NCI-H774 (cell line): ENCODE measurements around the gene TMEM179.
"Not testable (repeated sequence)": the region's sequence is repeated elsewhere in the genome, so short reads cannot be mapped to it uniquely, and the experiment has no call there.

Experiments used
- DNase-seq: peaks from one replicate; lab custom pipeline; 2025; lab: John Stamatoyannopoulos, UW

The TMEM179 gene

DNA sequence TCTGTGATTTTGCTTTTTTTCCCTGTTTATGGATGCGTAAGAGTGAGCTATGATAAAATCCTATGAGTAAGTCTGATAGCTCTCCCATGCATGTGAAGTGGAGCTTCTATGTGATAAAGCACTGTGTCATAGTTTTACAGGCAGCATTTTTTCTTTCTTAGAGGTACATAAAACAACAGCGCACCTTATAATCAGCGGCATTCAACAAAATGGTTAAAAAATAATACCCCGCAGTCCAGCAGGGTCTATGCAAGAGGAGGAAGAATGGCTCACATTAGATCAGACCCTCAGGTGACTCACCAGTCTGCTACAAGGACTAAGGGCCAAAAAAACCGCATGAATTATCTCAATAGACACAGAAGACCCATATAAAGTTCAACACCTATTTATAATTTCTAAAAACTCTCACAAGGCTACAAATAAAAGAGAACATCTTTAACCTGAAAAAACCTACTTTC, 33.0 kb upstream of the TMEM179 start:
- DNase-seq, result no peak

DNA sequence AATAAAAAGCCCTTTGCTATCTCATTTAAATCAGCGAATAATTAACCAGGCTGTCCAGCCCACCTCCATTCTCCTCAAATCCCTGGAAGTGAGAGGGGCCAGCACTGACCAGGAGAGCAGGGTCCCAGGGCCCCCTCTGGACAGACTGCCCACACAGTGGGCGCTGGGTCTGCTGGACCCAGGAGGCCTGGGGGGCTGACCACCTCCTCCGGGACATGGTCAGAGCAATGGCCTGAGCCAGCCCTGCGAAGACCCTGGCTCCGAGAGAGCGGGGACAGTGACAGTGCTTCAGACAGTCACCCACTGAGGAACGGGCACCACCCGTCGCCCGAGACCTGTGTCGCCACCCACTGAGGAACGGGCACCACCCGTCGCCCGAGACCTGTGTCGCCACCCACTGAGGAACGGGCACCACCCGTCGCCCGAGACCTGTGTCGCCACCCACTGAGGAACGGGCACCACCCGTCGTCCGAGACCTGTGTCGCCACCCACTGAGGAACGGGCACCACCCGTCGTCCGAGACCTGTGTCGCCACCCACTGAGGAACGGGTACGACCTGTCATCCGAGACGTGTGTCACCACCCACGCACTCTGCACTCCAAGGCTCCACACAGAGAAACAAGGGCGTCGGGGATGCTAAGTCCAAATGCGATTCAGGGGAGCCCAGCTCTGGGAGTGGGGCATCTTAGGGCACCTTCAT, 32.4 kb upstream of the TMEM179 start:
- DNase-seq, result not testable (repeated sequence)

DNA sequence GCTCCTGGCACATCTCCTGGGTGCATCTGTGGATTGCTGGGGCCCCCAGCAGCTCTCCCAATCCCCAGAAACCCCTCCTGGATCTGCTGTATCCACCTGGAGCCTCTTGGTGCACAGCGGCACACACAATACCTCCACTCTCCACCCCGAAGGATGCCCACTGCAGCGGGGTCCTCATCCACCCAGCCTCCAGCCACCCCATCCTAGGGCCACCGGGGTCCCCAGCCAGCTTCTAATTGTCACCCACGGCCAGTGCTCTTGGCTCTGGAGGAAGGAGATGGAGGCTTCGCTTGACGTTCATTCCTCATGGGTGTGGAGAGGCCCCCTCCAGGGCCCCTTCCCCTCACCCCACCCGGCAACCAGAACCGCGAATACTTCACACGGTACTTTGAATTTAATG, 31.6 kb upstream of the TMEM179 start:
- DNase-seq, result no peak

DNA sequence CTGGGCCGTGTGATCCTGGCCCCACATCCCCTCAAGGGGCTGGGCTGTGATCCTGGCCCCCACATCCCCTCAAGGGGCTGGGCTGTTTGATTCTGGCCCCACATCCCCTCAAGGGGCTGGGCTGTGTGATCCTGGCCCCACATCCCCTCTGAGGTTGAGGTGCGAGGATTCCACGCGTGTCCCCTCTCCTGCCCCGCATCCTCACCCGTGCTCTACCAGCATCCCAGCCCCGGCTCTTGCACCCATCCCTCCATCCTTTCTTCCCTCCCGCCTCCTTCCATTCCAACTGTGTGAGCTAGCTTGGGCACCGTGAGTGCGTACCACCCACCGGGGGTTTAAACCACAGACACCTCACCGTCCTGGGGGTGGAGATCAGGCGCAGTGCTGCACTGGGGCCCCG, 31.1 kb upstream of the TMEM179 start:
- DNase-seq, result no peak

DNA sequence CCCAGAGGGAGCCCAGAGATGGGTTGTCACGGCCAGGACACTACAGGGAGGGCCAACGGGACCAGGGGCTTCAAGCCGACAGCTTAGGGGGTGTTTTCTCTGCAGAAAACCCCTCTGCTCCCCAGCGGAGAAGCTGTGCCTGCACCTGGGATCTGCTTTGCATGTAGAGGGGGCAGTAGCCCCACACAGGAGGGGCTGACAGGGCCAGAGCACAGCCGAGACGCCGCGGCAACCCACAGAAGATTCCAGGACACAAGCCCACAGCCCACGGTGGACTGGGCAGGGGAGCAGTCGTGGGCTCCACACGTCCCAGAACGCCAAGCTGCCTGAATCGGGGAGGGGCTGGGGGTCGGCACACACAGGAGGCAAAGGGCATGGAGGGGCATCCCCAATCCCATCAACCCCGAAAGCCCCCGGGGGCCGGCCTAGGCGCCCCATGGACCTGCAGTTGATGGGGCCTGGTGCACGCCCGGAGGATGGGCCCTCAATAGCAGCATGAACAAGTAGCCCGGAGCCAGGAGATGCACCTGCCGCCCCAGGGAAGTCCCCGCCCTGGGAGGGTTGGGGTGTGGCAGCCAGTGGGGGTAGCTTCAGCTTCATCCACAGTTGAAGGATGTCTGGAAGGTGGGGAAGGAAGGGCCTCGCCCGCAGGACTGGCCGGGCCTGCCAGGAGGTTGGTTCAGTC, 30.5 kb upstream of the TMEM179 start:
- DNase-seq, result no peak

DNA sequence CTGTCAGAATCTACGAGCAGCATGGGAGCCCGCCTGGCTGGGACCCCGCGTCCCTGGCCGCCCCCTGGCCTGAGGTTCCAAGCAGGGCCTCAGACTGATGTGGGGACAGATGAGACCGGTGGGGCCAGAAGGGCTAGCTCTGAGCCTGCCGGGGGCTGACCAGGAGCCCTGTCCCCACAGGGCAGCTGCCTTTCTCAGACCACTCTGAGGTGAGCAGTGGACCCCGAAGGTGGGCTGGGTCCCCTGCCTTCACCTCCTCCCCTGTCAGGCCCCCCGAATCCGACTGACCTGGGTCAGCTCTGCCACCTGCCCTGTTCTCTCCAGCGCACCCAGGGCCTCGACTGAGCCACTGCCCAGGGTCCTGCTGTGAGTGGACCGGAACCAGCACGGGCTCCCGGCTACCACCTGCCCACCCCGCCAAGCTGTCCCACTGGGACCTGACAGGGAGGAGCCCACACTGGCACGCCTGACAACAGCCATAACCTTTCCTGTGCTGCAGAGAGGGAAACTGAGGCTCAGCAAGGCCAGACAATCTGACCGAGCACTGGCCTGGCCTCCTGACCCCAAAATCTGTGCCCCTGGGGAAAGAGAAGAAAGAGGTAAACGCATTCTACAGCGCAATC, 29.7 kb upstream of the TMEM179 start:
- no peak for DNase-seq

DNA sequence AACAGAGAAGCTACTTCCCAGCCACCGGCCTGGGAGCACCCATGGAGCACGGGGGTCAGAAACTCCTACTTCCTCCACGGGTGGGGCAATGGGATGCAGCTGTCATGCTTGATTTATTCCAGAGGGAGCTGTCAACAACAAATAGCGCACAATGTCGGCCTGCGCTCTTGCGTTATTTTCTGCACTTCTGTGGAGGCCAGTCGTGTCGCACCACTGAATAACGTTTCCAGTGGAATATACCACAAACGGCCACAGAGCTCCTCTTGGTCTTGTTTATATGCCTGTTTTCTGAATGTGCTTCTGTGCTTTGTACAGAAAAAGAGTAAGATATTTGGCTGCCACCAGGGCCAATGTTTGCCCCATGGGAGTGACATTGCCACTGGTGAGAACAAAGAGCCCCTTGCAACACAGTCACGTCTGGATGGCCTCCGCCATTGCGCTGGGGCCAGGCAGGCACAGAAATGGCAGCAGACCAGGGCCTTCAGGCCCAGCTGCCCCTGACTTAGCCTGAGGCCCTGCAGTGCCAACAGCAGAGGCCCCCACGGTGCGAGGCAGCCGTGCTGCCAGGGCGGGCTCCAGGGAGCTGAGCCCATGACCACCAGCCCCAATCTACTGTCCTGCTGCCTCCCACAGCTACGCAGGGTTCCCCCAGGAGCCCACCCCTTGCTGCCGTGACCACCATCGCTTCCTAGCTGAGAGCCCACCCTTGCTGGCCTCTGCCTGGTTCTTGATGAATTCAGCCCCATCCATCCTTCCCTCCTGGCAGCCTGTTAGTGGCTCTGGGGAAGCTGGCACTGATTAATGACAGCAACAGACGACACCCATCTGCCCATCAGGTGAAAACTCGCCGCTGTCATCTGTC, 28.9 kb upstream of the TMEM179 start:
- no peak for DNase-seq

DNA sequence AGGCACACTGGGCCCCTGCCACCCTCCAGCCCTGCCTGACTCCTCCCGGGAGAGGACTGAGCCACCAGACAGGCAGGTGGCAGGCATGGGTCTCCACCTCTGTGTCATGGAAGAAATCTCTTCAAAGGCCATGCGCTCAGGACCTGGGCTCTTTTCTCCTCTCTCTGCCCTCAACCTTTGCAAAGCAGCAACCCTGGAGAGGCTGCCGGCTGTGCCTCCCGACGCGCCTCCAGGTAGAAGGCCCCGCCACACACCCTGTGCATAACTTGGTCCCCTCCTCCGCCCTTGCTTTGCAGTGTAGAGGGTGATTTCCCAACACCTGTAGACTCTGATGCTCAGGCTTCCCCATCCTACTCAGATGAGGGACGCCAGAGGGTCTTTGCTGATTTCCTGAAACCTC, 28.2 kb upstream of the TMEM179 start:
- no peak for DNase-seq

DNA sequence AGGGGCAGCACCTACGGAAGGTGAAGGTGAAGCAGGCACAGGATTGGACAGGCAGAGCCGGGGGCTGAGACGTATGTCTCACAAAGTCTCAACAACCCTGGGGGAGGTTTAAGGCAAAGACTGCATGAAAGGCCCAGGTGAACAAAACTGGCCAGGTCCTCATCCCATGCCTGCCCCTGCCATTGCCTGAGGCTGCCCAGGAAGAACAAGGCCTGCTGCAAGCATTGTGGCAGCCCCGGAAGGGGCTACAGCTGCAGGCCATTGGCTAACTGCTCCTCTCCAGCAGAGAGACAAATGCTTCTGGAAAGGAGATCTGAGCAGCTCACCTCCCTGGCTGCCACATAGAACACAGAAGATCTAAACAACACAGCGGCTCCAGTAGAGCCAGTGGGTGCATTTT, 20.4 kb upstream of the TMEM179 start:
- DNase-seq, result no peak

DNA sequence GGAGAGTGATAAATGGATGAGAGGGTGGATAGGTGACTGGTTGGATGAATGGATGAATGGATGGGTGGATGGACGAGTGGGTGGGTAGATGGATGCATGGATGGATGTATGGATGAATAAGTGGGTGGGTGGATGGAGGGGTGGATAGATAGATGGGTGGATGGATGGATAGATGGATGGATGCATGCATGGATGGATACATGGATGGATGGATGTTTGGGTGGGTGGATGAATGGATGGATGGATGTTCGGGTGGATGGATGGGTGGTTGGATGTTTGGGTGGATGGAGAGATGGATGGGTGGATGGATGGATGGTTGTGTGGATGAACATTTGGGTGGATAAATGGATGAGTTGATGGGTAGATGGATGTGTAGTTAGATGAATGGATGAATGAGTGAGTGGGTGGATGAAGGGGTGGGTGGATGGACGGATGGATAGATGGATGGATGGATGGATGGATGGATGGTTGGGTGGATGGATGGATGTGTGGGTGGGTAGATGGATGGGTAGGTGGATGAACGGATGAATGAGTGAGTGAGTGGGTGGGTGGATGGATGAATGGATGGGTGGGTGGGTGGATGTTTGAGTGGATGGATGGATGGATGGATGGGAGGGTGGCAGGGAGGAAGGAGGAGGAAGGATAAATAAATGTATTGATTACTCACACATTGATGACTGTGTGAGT, 9.7 kb upstream of the TMEM179 start:
- no peak for DNase-seq

DNA sequence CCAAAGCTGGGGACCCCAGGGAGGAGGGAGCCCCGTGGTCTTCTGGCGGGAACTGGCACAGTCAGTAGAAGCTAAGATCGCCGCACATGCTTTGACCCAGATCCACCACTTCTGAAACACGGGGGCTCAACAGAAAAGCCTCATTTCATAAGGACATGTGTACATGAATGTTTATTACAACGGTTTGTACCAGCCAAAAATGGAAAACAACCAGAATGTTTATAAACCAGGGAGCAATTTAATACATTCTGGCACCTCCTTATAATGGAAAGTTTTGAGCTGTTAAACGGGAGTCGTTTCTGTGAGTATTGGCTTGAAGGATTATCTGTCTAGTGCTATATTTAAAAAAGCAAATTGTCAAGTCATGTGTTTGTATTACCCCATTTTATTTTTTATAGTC, 7.3 kb upstream of the TMEM179 start:
- no peak for DNase-seq

DNA sequence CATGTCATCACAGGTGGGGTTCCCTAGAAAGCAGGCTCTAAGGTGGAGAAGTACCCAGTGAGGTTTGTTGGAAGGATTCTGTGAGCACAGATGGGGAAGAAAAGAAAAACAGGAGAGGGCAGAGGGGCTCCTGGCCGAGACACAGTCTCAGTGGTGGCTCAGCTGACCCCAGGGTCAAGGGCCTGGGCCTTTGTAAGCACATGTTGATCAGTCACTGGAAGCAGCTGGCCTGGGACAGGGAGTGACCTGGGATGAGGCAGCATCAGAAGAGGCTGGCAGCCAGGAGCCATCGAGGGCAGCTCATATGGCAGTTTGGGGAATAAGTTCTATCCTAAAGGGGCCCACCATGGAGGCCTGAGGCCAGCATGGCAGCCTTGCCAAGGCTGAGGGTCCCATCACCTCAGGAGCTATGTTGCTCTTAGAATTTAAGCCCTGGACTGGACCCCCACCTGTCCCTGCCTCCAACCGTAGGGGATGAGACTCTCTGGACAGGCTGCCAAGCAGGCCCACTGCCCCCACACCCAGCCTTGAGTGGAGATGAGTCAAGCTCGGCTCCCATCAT, 6.3 kb upstream of the TMEM179 start:
- DNase-seq, result no peak

DNA sequence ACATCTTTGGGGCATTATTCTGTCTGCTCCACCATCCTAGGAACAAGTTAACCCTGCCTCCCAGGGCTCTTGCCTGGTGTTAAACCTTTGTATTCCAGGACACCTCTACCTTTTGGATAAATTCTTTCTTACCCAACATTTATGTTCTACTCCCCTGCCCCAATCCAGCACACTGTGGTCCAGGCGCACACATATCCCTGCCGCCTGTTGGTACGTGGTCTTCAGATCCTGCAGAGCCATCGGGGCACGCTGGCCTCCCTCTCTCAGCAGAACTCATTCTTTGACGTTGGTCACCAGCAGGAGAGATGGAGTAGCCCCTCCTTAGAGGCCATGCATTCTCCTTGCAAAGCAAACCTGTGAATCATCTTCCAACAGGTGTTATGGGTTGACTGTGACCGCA, 5.1 kb upstream of the TMEM179 start:
- no peak for DNase-seq

DNA sequence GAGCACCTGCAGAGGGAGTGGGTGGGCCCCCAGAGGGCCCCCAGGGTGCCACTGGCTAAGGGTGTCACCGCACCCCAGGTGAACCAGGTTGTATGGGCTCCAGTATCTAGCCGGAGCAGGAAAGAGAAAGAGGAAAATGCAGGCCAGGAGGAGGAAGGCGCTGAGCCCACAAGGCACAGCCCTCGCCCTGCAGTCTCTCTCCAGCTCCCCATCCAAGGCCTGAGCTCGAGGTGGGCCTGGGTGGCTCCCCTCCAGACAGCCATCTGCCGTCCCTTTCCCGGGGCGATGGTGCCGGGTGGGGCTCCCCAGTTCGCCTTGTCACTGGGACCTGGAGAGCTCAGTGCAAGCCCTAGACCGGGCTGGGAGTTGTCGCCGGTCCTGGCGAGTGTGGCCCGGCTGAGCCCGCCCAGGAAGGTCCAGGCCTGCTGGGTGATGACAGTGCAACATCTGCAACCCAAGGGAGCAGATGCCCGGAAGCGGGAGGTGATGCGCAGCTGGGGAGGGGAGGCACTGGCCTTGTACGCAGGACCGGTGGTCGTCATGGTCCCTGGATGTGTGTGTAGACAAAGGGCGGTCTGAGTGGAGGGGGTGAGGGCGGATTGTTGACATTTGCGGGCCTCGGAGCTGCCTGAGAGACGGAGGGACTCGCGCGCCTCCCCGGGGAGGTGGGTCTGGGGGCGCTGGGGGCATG, 716 bp downstream of the TMEM179 start:
- DNase-seq, result no peak

DNA sequence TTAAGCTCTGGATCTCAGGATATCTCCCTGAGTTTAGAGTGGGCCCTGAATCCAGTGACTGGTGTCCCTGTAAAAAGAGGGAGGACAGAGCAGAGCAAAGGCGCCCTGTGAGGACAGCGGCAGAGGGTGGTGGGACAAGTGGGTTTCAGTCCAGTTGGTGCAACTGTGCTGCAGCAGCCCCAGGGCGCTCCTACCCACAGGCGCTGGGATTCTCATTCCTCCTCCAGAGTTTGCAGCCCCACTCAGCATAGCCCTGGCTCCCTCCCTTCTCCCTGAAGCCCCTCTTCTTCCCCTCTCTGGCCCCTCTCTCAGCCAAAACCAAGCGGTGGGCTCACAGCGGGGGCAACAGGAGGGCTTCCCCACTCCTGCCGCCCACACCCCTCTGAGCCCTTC, 1.6 kb downstream of the TMEM179 start:
- no peak for DNase-seq

DNA sequence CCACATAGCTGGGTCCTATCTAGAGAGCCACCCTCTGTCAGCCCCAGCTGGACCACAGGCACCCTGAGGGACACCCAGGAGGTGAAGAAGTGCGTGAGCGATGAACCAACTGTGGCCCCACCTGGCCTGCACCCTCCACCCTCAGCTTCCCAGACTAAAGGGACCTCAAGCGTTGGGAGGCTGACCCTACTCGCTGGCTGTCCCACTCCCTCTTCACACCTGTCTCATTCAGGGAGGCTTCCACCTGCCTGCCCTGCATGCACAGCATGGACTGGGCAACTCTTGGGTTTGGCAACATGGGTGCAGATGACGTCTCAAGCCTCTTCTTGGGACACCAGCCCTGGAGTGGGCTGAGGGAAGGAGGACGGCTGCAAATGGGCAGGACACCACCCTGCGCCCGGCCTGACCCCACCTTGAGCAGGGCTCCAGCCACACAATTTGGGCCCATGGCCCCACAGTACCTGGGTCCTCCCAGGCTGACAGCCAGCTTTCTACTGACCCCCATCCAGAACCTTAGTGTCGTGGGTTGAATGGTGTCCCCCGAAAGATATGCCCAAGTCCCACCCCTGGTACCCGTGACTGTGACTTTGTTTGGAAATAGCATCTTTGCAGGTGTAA, 2.1 kb downstream of the TMEM179 start:
- DNase-seq, result no peak

DNA sequence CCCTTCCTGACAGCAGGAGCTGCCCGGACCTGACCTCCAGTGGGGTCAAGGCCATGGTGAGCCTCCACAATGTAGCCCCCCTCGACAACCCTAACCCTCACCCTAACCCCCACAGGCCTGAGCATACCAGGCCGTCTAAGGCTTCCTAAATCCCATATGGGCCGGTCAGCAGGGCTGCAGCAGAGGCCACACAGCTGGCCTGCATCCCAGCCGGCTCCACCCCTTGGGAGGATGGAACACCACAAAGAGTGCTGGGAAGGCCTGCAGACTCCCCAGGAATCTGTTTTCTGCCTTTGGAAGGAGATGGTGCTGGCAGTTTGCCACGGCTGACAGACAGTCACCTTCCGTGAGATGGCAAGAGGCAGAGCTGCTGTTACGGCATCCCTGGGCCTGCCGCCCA, 2.8 kb downstream of the TMEM179 start:
- DNase-seq, result no peak

DNA sequence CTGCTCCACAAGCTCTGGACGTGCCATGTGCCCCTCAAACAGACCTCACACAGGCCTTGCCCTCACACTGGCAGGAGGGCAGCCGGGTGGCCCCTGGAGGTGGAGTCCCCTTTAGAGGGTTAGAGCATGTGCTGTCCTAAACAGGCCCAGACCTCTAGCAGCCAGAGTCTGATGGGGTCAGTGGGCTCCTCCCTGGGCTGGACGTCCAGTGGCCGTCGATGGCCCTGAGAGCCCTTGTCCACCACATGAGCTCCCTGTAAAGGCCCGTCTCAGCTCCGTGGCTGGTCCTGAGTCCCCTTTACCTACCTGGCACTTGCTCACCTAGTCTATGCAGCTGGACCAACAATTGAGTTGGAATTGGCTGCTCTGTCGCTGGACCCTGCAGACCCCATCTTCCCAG, 3.8 kb downstream of the TMEM179 start:
- DNase-seq, result no peak

DNA sequence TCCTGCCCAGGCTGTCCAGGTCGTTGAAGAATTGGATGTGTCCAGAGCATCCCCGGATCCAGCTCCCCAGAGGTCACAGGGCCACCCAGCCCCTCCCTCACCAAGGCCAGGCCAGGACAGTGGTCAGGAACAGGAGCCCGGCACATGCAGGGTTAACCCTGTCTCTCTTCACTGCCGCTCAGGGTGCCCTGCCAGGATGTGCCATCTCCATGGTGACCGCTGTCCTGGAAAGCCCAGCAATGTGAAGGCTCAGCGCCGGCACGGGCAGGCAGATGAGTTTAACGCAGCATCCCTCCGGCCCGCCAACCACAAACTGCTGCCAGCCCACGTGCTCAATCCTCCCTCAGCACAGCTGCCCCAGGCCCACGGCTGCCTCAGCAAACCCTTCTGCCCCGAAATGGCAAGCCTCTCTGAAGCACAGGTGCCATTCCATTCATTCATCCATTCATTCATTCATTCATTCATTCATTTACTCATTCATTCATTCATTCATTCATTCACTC, 4.4 kb downstream of the TMEM179 start:
- peak; percentile 36 for DNase-seq

DNA sequence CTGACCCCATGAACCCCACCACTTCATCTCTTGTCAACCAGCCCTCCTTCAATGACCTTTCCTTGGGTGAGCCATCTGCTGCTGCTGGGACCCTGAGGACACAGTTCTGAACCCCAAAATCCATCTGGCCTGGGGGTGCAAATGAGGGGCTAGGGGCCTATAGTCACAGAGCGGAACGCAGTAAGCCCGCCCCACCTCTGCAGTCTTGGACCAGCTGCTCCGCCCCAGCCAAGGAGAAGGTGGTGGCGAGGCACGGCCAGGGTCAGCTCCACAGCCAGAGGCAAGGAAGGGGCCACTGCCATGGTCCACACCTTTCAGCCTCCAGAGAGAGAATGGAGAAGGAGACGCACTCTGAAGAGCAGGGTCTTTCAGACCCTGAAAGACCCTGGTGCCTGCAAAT, 5.1 kb downstream of the TMEM179 start:
- DNase-seq, result no peak
